KBM-7 (cell line): Measurements from ENCODE around the gene TBX4.
"Not testable (repeated sequence)": the region's sequence is repeated elsewhere in the genome, so short reads cannot be mapped to it uniquely, and the experiment has no call there.

Experiments
- DNase-seq: peaks from one replicate; pipeline ENCODE4 v3.0.0-alpha.2; 2015
- in situ Hi-C: fragments of 300-500 bp; cut with MboI; formaldehyde crosslinking; loops from 2 replicates; pipeline ENCODE4 v1.14.3; 2020; ENCODE audit warnings: low sequenced_read_pairs, low pct_unique_long_range_greater_than_20kb, mixed read lengths

TBX4 gene

DNA sequence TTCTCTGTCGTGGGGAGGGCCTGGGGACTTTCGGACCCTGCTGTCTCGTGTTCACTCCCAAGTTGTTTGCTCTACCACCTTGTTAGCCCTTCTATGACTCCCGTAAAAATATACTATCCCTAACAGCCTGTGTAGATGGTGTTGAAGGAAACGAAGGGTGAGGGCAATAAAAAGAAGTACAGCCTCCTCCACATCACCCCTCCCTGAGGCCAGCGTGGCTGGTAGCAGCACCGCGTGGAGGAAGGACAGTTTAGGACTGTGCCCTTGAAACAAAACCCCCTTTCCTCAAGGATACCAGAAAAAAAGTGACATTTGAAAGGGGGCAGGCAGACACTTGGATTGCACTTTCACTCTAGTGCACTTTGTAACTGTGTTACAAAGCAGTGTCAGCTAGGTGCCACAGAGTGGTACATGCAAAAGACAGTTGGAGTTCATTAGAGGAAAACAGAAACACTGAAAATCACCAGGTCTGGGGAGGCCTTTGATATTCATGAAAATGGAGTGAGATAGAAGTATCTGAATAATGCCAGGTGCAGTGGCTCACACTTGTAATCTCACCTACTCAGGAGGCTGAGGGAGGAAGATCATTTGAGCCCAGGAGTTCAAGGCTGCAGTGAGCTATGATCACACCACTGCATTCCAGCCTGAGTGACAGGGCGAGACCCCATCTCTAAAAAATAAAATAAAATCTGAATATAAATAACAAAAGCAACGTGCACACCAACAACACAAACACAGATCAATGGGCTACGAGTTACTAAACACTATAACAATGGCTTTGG, 53.8 kb downstream of the TBX4 start:
- no peak for DNase-seq
- in situ Hi-C loops, result no loop called here

DNA sequence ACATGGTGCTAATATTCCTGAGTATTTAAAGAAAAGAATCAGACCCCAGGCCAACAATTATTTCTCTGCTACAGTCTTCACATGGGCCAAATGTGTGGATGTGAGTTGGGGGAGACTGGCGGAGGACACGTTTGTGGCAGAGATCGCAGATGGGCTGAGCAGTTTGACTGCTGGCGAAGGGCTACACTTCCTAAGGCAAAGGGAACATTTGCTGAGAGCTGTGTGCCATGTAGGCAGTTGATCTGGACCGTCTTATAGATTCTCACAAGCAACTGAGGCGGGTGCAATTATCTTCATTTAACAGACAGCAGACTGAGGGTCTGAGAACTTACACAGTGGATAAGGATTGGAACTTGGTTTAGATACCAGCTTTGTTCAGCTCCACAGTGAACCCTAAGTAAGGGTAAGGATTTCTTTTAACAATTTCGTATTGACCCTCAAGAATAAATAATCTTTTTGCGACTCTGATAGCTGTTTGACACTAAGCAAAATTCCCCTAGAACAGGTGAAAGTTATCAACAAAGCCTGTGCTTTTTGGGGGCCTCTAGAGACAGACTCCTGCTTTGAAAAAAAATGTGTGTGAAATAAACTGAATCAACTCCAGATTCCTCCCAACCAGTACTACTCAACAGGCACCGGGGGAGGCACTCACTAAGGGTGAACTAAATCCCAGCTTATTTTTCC, 55.3 kb downstream of the TBX4 start:
- in situ Hi-C loops, result no loop called here
- DNase-seq, result no peak

DNA sequence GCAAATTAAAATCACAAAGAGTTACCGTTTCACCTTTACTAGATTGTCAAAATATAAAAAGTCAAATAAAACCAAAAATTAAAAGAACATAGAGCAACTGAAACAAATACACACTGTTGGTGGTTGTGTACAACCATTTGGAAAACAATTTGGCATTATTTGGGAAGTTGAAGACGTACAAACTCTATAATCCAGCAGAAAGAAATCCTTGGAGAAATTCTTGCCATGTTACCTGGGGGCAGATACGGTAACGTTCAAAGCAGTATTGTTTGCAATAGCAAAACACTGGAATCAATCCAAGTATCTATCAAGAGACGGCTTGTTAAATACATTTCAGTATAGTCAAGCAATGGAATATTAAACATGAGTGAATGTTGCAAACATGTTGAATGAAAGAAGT, 56.7 kb downstream of the TBX4 start:
- in situ Hi-C loops, result no loop called here
- no peak for DNase-seq

DNA sequence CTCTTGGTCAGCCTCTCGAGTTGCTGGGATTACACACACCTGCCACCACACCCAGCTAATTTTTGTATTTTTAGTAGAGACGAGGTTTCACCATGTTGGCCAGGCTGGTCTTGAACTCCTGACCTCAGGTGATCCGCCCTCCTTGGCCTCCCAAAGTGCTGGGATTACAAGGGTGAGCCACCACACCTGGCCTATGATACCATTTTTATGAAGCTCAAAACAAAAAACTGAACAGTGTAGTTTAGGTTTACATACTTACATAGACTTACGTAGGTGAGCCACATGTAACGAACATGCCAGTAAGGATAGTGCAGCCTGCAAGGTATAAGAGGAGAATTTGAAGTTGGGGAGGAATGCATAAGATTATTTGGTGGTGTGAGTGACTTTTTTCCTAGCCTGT, 57.2 kb downstream of the TBX4 start:
- in situ Hi-C loops, DNase-seq: not testable (repeated sequence)

DNA sequence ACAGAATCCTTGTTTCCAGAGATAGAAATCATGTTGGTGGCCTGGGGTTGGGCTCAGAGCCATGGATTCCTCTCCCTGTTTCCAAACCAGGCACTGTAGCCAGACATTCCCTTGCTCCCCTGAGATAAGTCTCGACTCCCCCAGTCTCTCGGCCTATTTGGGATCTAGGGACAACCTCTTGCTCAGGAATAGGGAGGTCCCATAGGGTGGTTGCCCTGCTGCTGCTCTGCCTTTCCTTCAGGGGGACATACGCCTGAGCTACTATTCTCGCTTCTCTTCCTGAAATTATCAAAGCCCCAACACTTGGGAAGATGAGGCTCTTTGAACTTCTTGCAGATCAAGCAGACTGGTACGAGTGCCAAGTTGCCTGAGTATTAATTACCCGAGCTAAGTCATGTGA, 58.0 kb downstream of the TBX4 start:
- in situ Hi-C loops, result no loop called here
- no peak for DNase-seq

DNA sequence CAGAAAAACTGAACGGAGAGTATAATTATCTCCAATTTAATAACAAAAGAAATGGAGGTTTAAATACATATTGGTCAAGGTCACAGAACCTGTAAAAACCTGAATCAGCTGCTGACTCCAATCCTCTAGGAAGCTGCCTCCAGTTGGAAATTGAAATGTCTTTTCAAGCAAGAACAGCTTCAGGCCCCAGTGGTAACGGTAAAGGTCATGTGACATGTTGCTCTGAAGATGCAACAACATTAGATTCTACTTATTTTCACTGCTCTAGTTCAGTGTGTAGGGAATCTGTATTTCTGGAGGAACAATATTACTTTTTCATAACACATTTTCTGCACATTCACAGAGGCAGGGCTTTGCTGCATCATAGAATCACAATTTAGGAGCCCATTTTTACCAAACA, 58.8 kb downstream of the TBX4 start:
- in situ Hi-C loops, result no loop called here
- DNase-seq, result no peak

DNA sequence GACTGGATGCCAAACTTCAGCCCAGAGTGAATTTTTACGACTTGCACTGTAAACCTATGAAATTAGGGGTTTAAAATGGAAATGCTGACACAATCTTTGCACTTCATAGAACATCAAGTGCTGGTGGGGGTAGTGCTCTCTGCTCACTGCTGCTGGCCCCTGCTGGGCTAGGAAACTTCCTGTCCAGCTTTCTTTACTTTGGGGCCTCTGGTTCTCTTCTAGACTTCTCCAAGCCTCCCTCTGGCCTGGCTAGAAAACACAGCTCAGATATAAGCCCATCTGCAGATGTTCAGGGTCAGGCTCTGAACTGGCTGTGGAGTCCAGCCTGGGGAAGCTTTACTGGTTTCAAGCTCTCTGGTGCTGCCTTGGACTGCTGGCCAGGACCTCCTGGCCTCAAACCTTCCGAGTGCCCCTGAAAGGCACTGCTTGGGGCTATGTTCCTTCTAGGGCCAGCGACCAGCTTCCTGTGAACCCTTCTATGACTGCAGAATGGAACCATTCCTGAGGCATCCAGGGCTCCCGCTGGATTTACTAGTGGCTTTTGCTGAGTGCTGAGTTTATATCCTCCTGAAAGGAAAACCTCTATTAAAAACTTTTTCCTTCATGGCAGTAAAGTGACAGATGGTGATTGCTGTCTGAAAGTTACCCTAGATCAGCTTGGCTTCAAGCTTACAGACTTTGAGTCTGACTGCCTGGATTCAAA, 59.4 kb downstream of the TBX4 start:
- DNase-seq, result no peak
- in situ Hi-C loops, result no loop called here

DNA sequence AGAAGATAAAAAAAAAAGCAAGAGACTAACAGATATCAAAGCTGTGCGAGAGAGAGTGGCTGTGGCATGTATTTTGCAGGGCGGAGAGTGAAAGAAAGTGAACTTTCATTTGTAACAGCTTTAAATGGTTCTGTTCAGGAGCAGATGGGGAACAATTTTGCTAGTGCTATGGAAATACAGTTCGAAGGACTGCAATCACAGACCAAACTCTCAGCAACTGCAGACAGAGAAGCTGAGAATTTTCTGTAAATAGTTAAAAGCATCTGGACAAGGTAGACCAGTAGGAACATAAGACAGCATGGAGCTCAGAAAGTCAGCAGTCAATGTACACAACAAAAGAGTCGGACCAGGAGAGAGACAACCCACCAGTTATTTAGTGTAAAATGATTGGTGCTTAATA, 62.3 kb downstream of the TBX4 start:
- no peak for DNase-seq
- in situ Hi-C loops, result no loop called here

DNA sequence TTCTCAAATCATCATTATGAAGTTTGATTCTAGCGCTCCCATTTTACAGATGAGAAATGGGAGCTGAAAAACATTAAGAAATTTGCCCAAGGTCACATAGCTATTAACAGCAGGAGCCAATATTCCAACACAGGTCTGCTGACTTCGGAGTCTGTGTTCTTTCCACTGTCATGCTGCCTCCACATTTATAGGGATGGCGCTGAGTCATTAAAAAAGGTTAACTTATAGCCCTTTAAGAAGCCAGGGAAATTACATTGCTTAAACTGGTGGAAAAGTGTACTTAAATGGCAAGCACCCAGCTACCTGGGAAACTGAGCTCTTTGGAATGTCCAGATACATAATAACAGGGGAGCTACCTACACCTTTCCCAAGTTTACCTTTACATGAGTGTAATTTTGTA, 65.0 kb downstream of the TBX4 start:
- in situ Hi-C loops, result no loop called here

DNA sequence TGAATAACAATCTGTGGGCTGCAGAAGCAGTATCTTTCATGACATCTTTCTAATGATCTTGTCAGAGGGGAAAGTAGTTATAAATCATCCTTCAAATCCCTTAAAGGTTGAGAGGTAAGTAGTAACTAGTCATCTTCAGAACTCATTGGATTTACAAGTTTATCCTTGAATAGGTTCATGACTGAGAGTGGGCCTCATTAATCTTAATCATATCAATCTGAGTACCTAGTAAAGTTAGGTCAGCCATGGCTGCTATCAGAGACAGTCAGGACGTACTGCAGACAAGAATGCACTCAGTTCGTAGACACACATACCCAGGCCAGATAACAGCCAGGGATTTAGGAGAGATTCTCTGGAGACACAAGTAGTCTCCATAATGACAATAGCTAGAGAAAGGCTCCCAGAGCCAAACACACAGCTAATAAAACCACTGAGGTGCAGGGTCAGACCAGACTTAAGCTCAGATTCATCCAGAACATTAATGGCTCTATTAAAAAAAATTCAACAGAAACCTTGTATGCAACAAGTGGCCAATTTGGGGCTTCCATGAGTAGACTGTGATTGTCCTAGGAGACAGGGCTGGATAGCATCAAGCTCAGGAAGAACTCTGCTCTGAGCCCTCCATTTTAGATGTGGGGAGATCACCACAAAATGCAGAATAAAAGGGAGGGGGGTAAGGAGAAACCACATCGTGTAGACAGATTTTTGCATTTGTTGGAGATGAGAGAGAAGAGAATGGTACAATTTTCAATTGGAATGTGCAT, 65.8 kb downstream of the TBX4 start:
- in situ Hi-C loops, result no loop called here
- no peak for DNase-seq

More for the DNA sequence above, 65.0 kb downstream of the TBX4 start:
- DNase-seq, result no peak

DNA sequence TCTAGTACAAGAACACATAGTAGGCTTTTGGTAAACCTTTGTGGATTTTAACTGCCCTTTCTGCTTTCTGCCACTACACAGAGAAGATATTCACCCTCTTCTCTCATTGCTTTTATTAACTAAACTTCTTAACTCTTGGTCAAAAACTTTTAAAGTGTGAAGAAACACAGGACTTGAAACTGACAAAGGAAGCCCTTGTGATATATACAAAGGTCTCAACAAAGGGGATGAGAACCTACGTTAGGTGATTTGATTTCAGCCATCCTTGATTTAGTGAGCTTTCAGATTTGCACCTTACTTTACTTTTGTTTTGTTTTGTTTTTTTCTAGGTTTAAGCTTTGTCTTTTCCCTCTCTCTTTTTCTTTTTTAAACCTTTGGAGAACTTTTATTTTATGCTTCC, 66.9 kb downstream of the TBX4 start:
- in situ Hi-C loops, result no loop called here
- DNase-seq, result no peak

DNA sequence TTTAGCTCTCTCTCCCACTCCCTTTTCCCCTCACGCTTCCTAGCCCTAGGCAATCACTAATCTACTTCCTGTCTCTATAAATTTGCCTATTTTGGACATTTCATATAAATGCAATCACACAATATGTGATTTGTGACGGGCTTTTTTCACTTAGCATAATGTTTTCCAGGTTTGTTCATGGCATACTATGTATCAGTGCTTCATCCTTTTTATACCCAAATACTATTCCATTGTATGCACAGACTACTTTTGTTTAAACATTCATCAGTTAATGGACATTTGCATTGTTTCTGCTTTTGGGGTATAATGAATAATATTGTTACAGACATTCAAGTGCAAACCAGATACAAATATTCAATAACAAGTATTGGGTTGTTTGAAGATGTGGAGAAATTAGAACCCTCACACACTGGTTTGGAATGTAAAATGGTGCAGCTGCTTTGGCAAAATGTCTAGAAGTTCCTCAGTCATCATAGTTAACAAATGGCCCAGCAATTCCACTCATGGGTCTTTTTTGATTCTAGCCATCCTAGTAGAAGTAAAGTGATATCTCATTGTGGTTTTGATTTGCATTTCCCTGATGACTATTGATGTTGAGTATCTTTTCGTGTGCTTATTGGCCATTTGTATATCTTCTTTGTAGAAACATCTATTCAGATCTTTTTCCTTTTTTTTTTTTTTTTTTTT, 67.7 kb downstream of the TBX4 start:
- in situ Hi-C loops, result no loop called here
- no peak for DNase-seq

DNA sequence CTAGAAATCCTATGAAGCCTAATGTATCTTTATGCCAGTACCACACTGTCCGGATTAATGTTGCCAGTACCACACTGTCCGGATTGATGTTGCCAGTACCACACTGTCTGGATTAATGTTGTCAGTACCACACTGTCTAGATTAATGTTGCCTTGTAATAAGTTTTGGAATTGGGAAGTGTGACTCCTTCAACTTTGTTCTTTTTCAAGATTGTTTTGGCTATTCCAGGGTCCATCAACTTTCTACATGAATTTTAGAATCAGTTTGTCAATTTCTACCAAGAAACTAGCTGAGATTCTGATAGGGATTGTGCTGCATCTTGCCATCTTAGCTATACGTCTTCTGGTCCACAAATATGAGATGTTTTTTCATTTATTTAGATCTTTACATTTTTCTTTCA, 68.7 kb downstream of the TBX4 start:
- DNase-seq, result no peak
- in situ Hi-C loops, result no loop called here

DNA sequence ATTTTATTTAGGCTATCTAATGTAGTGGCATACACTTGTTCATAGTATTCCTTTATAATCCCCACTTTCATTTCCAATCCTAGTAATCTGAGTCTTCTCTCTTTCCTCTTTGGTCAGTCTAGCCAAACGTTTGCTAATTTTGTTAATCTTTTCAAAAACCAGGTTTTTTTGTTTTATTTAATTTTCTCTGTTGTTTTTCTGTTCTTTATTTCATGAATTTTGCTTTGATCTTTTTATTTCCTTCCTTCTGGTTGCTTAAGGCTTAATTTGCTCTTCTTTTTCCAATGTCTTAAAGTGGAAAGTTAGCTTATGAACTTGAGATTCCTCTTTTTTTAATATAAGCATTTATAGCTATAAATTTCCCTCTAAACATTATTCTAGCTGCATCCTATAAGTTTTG, 69.9 kb downstream of the TBX4 start:
- DNase-seq, result no peak
- in situ Hi-C loops, result no loop called here

DNA sequence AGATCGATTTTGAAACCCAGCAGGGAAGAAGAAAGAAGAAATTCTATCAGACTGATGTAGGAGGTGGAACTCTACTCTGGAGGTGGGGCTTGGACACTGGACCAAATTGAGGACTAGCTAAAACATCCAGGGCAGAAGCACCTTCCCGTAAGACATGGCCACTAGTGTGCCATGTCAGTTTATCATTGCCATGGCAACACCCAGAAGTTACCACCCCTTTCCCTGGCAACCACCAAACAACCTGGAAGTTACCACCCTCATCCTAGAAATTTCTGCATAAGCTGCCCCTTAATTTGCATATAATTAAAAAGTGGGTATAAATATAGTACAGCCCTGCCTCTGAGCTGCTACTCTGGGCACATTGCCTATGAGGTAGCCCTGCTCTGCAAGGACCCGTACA, 72.1 kb downstream of the TBX4 start:
- in situ Hi-C loops, result no loop called here
- DNase-seq, result no peak

DNA sequence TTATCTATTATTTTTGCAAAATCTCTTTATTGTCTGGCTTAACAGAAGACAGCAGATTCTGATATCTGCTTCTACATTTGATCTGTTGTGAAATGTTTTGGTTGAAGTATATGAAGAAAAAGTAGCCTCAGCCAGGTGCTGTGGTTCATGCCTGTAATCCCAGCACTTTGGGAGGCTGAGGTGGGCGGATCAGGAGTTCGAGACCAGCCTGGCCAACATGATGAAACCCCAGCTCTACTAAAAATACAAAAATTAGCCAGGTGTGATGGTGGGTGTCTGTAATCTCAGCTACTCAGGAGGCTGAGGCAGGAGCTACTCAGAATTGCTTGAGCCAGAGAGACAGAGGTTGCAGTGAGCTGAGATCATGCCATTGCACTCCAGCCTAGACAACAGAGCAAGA, 75.2 kb downstream of the TBX4 start:
- DNase-seq, in situ Hi-C loops: not testable (repeated sequence)

DNA sequence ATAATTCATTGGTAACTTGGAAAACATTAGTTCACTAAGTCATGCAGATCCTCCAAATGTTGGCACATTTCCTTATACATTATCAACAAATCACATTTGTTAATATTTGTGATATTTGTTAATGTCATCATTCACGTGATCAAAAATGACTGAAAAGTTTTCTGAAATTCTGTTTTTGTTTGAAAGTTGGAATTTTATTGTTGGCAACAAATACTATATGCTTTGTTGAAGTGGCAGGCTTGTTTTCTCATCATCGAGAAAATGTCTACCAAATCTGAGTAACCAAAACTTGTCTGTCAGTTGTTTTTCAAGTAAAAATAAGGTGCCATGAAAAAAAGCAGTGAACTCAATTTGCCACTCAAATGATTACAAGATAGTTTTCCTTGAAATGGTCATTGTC, 75.9 kb downstream of the TBX4 start:
- DNase-seq, result no peak
- in situ Hi-C loops, result no loop called here

DNA sequence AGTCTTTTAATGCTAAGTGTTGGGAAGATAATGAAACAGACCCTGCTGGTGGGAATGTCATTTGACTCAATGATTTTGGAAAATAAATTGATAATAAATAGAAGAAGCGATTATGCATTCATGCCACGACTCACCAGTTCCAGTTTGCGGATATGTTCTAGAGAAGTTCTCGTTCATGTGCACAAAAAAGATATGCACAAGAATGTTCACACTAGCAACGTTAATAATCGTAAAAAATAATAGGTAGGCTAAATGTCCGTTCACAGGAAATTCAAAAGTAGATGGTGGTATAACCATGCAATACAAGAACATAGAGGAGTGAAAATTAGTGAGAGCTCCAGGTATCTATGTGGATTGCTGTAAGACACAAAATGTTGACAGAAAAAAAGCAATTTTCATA, 79.0 kb downstream of the TBX4 start:
- DNase-seq, result no peak
- in situ Hi-C loops, result no loop called here

DNA sequence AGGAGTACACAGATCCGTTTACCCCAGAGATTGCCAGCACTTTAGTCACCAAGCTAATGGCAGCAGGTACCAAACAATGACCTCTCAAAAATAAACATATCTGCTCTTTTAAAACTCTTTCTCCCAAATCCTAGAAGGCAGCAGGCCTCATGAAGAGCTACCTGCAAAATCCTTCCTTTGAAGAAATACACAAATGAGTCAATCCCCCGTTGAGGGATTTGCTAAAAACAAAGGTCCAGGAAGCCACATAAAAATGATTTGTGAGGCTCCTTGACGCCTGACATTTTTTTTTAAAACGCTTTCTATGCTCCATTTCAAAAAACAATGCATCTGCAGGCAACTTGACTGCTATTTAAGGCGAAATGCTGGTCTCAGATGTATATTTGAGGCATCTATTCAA, 80.6 kb downstream of the TBX4 start:
- no peak for DNase-seq
- in situ Hi-C loops, result no loop called here
